ENCODE results near the gene EXOSC10. TPM values are rescaled to one million over a fixed set of nuclear protein-coding genes. Genes with fewer than 3 reads are reported as not detected.

EXOSC10 gene
- total and polyA plus RNA-seq, 2 of the 4 experiments (the other 2 are of a cell fraction) = 64.5 to 66.0 TPM

GRCh38 chr1:11053758-11054137, 45.9 kb downstream of the EXOSC10 start:
- Histone ChIP-seq H3K36me3 (ENCODE audit: control insufficient read depth, insufficient read depth, low read length) (peaks cover 15% of the 10 kb centered on the region), H2BK20ac (ENCODE audit: low read depth, low read length) (no peak overlapping the region), H3K56ac (ENCODE audit: extremely low read depth, insufficient read depth, low read length) (no peak overlapping the region), H2BK15ac (ENCODE audit: low read depth, low read length) (no peak overlapping the region), H3K4me2 (ENCODE audit: low read depth, low read length) (no peak overlapping the region), H3K9ac (ENCODE audit: low read depth, low read length) (no peak overlapping the region), H3K14ac (replicated peaks; ENCODE audit: low read depth, low read length) (no peak overlapping the region), H3K4me1 (ENCODE audit: control insufficient read depth, insufficient read depth, low read length) (peaks cover 3% of the 10 kb centered on the region; the same call in 1 of the 2 replicates), H3K27ac (ENCODE audit: insufficient read depth, low read length) (no peak overlapping the region), H4K8ac (ENCODE audit: low read depth in 2 of 2, low read length in 2 of 2) (no peak overlapping the region), H2BK5ac (ENCODE audit: low read depth, low read length, poor library complexity, severe bottlenecking) (no peak overlapping the region), H3K23ac (ENCODE audit: low read depth, low read length) (no peak overlapping the region), H3K4ac (ENCODE audit: low read depth, low read length) (no peak overlapping the region), H2AFZ (replicated peaks; ENCODE audit: low read length, poor library complexity) (peak overlapping the region; percentile 56), H4K20me1 (ENCODE audit: insufficient read depth, low read length) (peaks cover 24% of the 10 kb centered on the region), H2AK9ac (replicated peaks; ENCODE audit: low read depth, low read length, poor library complexity) (no peak overlapping the region), H2BK120ac (ENCODE audit: low read depth, low read length) (no peak overlapping the region), H3K9me1 (ENCODE audit: insufficient read depth, low read length) (0 out of 2 replicates have a peak, but pooled peaks cover 3% of the 10 kb centered on the region), H3K79me1 (ENCODE audit: low read depth in 1 of 2, low read length in 2 of 2) (peaks cover 3 to 21% of the 10 kb centered on the region in 2 experiments; a peak in 3 of 4 replicates), H4K91ac (ENCODE audit: insufficient read depth, low read depth, low read length) (no peak overlapping the region), H3K18ac (ENCODE audit: low read depth, low read length) (no peak overlapping the region), H2AK5ac (ENCODE audit: low read depth, low read length) (no peak overlapping the region), H4K5ac (ENCODE audit: low read depth, low read length) (no peak overlapping the region), H3K4me3 (ENCODE audit: insufficient read depth, low read depth, low read length) (no peak overlapping the region), H3K27me3 (ENCODE audit: control insufficient read depth, insufficient read depth, low read length) (no peaks in the 10 kb centered on the region), H3K9me3 (ENCODE audit: control insufficient read depth, insufficient read depth, low read length) (no peaks in the 10 kb centered on the region)
- 72% methylated on average over 4 of the region's 10 CpGs; no CpG with 5 or more reads in 1 of the 2 experiments for WGBS, 2 experiments (ENCODE audit: extremely low coverage in 2 of 2, insufficient read length in 1 of 2)
- in situ Hi-C loops (cut with MboI; ENCODE audit: low sequenced_read_pairs) = no loop called here
- peak; percentile 54 for ATAC-seq (ENCODE audit: low read depth)
- dilution Hi-C loops (cut with HindIII; ENCODE audit: low sequenced_read_pairs, unreplicated experiment) = no loop called here
- ChIA-PET CTCF (no interaction called here), POLR2A (ENCODE audit: unreplicated experiment) (no interaction called here)
- BruUV-seq (replicated peaks) = no TSS peak
- TF ChIP-seq MXI1 (IDR thresholded peaks at IDR 0.05; ENCODE audit: borderline replicate concordance, low read depth, low read length) (peak; percentile 67; the same call in 1 of the 2 replicates), FOS (IDR thresholded peaks at IDR 0.05; ENCODE audit: low read depth, low read length) (no peak)
- intact Hi-C loops (cut with micrococcal nuclease) = no loop called here
- peak; percentile 25 for DNase-seq

All from IMR-90 (cell line).